ENCODE results near the gene AHSG.

GRCh38 chr3:186653080-186653707 is 40.3 kb downstream of the AHSG start:
- no peak for TF ChIP-seq POLR2A (IDR thresholded peaks at IDR 0.05)
- no peak for TF ChIP-seq EP300 (IDR thresholded peaks at IDR 0.05)
